Measurements from ENCODE around the gene RGS12.

DNA sequence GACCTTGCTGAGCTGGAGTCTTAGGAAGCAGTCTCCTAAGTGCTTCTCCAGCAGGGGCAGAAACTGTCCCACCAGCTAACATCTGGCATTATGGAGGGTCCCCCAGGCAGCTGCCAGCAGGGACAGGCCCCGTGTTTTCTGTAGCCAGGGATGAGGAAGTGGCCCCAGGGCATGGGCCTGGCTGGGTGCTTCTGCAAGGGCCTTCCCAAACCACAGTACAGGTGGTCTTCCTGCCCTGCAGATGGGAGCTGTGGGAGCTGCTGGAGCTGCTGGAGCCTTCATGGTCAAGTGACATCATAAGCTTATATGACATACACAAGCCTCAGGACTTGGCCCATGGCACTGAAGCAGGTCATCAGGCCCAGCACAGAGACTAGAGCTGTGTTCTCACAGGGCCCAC lies 48.8 kb upstream of the RGS12 start:
- TF ChIP-seq, protein P1, sequence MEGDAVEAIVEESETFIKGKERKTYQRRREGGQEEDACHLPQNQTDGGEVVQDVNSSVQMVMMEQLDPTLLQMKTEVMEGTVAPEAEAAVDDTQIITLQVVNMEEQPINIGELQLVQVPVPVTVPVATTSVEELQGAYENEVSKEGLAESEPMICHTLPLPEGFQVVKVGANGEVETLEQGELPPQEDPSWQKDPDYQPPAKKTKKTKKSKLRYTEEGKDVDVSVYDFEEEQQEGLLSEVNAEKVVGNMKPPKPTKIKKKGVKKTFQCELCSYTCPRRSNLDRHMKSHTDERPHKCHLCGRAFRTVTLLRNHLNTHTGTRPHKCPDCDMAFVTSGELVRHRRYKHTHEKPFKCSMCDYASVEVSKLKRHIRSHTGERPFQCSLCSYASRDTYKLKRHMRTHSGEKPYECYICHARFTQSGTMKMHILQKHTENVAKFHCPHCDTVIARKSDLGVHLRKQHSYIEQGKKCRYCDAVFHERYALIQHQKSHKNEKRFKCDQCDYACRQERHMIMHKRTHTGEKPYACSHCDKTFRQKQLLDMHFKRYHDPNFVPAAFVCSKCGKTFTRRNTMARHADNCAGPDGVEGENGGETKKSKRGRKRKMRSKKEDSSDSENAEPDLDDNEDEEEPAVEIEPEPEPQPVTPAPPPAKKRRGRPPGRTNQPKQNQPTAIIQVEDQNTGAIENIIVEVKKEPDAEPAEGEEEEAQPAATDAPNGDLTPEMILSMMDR (IDR thresholded peaks at IDR 0.05; ENCODE audit: low read depth, low read length), result no peak
- no peak for TF ChIP-seq EZH2phosphoT487 (IDR thresholded peaks at IDR 0.05; ENCODE audit: low read depth)
